GM19452 (cell line): ENCODE measurements around the gene MRPL55.

Source experiments
- ATAC-seq: cut with Tn5 transposase; IDR thresholded peaks from one replicate; pipeline ENCODE4 v1.9.1; 2021; ENCODE audit not compliant: unreplicated experiment

The MRPL55 gene

DNA sequence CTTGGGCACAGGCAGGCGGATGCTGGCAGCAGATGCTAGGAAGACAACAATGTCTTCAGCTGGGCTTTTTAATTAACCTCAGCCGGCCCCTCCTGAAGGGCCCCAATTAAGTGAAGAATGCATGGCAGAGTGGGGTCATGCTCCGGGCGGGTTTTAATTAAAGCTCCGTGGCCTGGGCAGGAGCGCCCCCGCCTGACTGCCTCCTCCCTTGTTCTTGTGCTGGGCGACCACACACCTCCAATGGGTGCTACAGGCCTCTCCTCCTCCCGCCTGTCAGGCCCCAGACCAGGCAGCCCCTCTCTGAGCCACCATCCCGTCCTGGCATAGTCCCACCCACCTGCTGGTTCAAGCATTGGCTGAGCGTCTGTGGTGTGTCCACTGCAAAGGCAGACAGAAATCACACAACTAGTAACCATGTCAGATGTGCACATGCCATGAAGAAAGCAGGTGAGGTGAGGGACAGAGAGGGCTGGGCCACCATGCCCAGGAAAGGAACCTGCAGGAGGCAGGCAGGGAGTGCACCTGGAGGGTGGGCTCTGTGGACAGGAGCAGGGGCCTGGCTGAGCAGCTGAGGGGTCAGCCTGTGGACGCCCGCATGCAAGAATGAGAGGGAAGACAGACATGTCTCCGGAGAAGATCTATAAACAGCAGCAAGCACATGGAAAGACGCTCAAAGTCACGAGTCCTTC is 35.1 kb downstream of the MRPL55 start:
- ATAC-seq, result no peak

DNA sequence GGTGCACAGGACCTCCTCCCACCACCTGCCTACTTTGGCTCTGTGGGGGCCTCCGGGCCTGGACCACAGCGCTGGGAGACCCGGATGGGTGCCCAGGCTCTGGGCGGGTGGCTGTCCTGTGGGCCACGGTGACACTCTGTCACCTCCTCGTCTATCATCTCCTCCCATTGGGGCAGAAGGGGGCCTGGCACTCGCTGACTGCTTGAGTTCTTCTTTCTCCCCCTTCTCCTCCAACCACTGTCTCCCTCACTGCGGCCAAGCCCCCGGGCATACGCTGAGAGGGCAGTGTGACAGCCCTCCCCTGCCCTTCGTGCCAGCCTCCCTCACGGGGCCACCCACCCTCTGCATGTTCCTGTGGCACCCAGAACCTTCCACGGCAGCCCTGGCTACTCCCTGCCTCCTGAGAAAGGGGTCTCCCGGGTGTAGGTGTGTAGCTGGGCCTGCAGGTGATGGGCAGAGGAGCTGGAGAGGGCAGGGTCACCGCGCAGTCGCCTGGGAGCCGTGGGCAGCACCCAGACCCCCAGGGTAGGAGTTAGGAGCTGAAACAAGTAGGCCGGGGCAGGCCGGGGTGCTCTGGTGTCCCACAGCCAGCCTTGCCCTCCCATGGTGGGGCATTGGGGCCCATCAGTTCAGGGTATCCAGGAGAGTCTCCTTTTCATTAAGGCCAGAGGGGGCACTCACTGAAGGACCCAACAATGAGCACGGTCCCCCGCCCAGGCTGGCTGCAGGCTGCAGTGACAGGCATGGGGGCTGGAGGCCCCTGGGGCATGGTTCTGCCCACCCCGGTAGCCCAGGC is 35.8 kb downstream of the MRPL55 start:
- no peak for ATAC-seq

DNA sequence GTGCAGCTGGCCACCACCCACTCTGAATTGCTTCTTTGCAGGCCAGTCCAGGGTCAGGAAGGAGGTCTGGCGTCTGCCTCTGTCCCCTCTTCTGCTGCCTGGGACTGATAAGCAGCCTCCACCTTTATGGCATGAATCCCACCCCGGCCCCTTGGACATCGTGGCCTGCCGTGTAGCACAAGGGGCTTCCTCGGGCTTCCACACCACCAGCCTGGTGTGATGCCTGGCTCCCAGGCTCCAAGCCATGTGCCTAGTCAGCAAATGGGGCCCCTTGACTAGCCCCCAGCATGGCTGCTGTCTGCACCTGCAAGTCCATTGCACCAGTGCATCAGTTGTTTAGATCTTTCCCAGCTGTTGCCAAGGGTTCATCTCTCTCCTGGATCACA is 36.4 kb downstream of the MRPL55 start:
- no peak for ATAC-seq

DNA sequence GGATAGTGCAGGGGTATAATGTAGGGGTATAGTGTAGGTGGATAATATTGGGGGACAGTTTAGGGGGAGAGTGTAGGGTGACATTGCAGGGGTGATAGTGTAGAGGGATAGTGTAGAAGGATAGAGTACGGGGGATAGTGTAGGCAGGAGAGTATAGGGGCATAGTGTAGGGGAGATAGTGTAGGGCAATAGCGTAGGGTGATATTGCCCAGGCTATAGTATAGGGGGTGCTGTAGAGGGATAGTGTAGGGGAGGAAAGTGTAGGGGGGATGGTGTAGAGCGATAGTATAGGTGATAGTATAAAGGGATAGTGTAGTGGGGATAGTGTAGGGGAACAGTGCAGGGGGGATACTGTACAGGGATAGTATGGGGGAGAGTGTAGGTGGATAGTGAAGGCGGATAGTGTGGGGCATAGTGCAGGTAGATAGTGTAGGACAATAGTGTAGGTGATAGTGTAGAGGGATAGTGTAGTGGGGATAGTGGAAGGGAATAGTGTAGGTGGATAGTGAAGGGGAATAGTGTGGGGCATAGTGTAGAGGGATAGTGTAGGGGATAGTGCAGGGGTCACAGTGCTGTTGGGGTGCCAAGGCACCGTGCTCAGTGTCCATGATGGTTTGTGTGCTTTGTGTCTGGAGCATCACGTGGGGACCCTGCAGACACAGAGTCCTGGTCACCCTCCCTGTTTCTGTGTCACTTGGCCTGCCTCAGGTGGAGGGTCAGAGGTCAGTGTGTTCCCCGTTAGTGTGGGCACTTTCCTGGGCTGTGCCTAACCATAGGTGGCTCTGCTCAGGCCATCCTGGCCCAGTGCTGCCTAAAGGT is 37.1 kb downstream of the MRPL55 start:
- ATAC-seq, result no peak

DNA sequence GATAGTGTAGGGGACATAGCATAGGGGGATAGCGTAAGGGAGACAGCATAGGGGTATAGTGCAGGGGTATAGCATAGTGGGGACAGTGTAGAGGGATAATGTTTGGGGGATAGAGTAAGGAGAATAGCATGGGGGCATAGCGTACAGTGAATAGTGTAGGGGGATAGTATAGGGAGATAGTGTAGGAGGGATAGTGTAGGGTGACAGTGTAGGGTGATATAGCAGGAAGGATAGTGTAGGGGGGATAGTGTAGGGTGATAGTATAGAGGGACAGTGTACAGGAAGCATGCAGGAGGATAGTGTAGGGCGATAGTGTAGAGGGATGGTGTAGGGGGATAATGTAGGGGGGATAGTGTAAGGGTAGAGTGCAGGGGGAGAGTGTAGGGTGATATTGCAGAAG is 38.2 kb downstream of the MRPL55 start:
- no peak for ATAC-seq

DNA sequence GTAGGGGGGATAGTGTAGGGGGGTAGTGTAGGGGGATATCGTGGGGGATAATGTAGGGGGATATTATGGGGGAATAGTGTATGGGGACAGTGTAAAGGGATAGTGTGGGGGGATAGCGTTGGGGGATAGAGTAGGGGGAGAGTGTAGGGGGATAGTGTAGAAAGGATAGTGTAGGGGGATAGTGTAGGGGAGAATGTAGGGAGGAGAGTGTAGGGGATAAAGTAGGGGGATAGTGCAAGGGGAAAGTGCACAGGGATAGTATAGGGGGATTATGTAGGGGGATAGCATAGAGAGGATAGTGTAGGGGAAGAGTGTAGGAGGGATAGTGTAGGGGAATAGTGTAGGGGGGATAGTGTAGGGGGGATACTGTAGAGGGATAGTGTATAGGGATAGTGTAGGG is 38.9 kb downstream of the MRPL55 start:
- ATAC-seq, result no peak

DNA sequence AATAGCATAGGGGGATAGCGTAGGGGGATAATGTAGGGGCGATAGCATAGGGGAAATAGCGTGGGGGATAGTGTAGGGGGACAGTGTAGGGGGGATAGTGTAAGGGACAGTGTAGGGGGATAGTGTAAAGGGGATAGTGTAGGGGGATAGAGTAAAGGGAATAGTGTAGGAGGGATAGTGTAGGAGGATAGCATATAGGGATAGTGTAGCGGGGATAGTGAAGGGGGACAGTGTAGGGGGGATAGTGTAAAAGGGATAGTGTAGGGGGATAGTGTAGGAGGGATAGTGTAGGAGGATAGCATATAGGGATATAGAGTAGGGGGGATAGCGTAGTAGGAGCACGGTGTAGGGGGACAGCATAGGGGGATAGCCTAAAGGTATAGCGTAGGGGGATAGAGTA is 40.7 kb downstream of the MRPL55 start:
- ATAC-seq, result no peak

DNA sequence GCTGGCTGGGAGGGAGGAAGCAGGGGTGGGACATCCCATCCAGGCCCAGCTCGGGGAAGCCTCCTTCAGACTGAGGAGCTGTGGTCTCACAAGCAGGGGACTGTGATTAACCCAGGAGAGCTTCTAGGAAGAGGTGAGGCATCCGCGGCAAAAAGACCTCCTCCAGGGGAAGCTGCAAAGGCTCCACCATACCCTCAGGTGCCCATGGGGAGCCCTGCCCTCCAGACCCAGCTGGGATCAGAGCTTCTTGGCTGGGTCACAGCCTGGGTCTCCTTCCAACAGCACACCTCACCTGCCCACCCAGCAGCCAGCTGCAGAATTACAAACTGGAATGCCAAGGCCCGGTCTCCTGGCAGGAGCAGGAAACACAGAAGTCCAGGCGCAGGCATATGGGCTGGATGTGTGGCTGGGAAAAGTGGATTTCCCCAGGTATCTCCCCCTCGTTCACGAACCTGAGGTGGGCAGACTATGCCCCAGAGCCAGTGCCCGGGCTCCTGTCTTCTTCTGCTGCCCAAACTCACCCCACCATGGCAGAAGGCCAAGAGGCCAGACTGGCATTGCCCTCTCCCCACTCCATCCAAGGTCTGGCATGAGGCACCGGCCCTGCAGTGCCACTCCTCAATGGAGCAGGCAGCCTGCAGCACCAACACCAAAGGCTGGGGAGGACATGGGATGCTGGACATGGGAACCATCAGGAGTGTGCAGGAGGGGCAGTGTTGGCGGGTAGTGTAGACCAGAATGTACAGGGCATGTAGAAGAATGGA is 42.0 kb downstream of the MRPL55 start:
- no peak for ATAC-seq

DNA sequence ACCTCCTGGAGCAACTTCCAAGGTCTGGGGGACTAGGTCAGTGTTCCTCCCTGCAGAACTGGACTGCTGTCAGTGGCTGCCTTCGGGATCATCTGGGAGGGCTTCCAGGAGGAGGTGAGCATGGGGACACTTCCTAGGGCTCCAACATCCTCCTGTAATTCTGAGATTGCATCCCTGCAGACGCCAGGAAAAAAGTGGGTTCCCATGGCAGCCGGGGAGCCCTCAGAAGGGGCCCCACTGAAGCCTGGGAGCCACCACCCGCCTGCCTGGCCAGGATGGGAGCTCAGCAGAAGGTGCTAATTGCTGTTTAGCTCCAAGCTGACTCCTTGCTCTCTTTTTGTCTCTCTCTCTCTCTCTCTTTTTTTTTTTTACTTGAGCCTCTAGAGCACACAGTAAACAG is 42.7 kb downstream of the MRPL55 start:
- ATAC-seq, result no peak

DNA sequence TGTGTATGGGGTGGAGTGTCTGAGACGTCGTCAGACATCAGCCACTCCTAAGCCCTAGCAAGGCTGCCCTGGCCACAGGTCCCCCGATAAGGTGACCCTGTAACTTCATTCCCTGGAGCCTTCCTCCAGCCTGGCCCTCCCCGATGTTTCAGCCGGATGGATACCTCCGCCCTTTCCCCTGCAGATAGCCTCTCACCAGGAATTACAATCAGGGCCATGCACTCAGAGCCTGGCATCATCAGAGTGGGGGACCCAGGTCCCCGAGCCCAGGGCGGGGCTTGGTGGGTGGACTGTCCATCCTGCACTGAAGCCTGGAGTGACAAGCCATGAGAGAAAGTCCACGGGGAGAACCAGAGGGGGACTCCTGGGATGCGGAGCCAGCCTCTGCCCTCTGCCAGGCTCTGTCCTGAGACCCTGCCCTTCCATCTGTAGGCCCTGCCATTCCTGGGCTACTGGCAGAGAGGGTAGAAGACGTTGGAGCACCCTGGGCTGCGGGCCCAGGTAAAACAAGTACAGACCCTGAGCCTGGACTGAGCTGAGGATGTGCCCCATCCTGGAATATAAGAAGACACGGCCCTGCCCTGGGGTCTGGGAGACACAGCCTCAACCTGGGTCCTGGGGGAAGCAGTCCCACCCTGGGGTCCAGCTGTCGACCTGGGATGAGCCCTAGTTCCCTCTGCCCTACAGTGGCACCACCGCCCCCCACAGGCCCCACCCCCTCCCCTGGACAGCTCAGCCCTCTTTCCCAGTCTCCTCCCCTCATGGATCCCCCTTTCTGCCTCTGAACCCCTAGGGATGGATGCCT is 43.4 kb downstream of the MRPL55 start:
- ATAC-seq, result no peak

DNA sequence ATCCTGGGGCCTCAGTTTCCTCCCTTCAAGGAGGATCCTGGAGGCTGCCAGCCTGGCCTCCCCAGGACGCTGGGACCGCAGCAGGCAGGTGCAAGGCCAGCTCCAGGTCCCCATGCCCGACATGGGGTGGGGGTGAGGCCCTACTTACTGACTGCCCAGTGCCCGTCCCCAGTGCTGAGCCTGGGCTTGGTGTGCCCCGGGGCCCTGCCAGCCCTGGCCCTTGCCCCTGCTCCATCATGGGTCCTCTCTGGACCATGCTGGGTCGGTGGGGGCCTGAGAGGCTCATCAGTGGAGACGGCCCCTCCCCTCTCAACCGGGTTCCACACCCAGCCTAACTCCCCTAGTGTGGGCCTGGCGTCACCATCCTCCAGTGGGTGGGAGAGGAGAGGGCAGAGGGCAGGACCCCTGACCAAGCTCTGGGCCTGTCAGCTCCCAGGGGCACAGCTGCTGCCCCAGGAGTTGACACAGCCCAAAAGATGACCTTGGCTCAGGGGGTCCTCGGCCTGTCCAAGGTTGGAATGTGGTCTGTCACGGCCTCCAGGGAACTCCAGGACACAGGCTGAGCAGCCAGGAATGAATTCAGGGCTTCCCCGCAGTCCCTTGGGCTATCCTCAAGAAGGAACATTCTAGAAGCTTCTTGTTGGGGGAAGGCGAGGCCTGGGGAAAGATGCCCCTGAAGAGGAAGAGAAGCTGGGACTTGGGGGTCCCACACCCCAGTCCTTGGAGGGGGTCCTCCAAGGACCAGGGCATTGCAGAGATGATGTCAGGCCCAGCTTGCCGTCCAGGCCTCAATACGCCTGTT is 44.2 kb downstream of the MRPL55 start:
- ATAC-seq, result no peak

DNA sequence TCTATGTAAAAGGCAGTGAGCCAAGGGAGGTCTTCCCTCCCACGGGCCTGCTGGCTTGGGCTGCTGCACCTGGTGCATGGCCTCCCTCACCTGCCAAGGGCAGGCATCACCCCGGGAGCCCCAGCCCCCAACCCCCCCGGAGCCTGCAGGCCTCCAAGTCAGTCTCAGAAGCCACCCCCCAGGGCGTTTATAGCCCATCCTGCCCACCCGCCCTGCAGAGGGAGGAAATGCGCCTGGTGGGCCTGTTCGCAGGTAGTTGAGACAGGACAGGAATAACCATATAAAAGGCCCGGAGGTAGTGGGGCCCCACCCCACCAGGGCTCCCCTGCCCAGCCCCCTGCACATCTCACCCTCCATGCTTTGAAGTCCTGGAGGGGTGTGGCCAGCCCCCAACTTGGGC is 44.8 kb downstream of the MRPL55 start:
- no peak for ATAC-seq

DNA sequence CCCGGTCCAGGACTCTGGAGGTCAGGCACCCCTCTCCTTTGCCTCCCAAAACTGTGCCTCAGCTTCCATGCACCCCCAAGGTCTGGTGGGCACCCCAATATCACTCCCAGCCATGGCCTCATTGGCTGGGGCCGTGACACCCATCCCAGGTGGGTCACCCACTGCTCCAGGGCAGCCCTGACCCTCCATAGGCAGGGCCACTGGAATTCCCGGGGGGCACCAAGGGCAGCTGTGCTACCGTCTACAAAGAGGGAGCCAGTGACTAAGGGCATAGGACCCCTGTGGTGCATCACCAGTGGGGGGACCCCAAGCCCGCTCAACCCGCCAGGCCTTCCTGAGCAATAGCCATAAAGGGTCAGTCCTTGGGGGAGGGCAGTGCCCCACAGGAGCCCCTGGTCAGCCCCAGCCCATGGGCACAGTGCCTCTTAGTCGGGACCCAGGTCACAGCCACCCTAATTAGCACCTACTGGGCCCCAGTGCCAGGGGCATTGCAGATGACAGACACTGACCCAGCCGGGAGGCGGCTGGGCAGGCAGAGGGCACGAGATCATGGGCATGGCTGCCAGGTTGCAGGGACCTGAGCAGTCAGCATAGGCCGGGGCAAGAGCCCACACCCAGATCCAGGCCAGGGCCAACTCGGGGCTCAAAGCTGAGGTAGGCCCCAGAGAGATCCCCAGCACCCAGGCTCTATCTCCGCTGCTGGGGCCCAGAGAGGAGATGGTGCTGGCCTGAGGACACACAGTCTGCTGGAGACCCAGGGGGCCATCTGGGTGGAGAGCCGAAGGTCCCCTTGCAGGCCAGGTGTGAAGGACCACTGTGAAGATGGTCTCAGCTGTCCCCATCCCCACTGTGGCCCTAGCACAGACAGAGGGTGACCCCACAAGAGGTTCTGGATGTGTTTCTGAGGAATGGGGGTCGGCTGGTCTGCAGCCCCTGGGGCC is 45.6 kb downstream of the MRPL55 start:
- ATAC-seq, result no peak

DNA sequence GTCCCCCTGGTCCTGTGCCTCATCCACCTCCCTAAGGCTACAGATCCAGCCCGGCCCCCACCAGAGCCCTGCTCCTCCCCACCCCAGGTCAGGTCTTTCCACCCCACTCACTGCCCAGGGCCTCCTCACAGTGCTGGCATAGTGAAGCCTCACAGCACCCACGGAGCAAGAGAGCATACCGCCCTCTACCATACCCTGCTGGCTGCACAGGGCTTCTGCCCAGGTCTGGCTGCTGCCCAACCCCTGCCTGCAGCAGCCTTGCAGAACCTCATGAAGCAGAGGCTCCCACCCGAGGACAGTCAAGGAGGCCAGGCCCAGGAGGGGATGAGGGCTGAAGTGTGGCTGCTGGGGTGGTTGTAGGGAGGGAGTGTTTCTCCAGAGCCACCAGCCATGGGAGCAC is 46.3 kb downstream of the MRPL55 start:
- ATAC-seq, result no peak

DNA sequence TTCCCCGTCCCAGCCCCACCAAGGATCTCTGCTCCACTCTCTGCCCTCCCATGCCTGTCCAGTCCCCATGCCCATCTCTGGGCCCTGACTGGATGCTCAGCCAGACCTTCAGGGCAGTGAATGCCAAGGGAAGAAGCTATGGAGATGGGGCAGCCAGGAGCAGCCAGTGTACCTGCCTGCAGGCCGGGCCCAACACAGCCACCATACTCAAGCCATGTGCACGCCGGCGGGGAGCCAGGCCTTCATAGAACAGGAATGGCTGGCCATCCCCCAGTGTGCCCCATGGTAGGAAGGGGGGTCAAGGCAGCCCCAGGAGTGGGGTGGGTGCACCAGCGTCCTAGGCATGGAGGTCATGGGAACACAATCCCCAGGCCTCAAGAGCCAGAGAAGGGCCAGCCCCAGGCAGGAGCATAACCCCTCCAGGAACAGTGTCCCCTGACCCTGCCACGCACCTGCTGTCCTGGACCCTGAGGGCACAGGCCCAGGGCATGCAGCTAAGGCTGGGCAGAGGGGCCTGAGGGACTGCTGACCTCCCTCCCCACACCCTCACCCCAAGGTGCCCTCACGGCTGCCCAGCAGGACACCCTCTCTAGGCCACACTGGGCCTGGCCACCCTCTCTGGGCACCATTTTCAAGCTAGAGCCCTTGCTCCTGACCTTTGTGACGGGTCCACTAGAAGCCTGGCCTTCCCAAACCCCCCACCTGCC is 46.9 kb downstream of the MRPL55 start:
- no peak for ATAC-seq

DNA sequence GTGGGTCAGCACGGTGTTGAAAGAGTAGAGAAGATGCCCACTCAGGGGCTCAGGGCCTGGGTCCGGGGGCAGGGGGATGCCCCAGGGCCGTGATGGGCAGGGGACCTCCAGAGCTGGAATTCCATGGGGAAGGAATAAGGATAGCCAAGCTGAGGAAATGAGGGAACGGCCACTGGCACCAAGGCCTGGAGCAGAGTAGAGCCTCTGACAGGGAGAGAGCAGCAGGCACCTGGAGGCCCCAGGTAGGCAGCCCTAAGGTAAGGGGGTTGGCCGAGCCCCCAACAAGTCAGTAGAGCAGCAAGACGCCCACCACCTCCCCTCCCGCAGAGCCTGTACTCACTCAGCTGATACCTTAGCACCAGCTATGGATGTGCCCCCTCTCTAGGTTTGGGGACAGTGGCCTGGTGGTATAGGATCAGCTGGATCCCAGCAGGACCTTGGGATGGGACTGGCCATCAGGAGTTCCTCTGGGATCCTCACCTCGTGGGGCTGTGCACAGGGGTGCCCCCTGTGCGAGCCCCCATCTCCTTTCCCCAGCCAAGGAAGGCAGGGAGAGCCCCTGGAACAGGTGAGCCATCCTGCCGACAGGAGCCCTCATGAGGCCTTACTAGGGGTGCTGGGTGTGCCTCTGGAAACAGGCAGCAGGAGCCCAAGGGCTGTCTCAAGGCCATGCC is 47.6 kb downstream of the MRPL55 start:
- ATAC-seq, result no peak

DNA sequence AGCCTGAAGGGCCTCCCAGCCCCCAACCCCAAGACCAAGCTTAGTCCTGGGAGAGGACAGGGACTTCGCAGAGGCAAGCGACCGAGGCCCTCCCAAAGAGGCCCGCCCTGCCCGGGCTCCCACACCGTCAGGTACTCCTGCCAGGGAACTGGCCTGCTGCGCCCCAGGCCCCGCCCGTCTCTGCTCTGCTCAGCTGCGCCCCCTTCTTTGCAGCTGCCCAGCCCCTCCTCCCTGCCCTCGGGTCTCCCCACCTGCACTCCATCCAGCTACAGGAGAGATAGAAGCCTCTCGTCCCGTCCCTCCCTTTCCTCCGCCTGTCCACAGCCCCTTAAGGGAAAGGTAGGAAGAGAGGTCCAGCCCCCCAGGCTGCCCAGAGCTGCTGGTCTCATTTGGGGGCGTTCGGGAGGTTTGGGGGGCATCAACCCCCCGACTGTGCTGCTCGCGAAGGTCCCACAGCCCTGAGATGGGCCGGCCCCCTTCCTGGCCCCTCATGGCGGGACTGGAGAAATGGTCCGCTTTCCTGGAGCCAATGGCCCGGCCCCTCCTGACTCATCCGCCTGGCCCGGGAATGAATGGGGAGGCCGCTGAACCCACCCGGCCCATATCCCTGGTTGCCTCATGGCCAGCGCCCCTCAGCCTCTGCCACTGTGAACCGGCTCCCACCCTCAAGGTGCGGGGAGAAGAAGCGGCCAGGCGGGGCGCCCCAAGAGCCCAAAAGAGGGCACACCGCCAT is 48.5 kb downstream of the MRPL55 start:
- no peak for ATAC-seq
